ENCODE data around the gene MAP3K4. TPM values are rescaled to one million over a fixed set of nuclear protein-coding genes. Genes with fewer than 3 reads are reported as not detected.

Gene MAP3K4
- total and polyA plus RNA-seq, 2 of the 8 experiments (the other 6 are each of a cell fraction or from before 2014, with no cell fraction given), result 16.6 to 51.6 TPM

- no peak for TF ChIP-seq SUZ12 (IDR thresholded peaks at IDR 0.05; ENCODE audit: low read length)
- TF ChIP-seq RAD21 (IDR thresholded peaks at IDR 0.05 in 1 of 2, conservative IDR thresholded peaks at IDR 0.05 in 1 of 2; ENCODE audit: low read depth in 2 of 2, low read length in 2 of 2), result no peak
- TF ChIP-seq JUN (IDR thresholded peaks at IDR 0.05; ENCODE audit: low read depth, low read length), result no peak
- no peak for TF ChIP-seq EGR1 (IDR thresholded peaks at IDR 0.05; ENCODE audit: borderline replicate concordance, low read depth, low read length)
- no peak for TF ChIP-seq POU5F1 (IDR thresholded peaks at IDR 0.05; ENCODE audit: low read depth, low read length)
Measured at GRCh38 chr6:161110028-161110779, 118.6 kb downstream of the MAP3K4 start (continued).
